GM18507 (cell line): Measurements from ENCODE around the gene LPP.
"Not testable (repeated sequence)": the region's sequence is repeated elsewhere in the genome, so short reads cannot be mapped to it uniquely, and the experiment has no call there.

Experiments used
- DNase-seq: peaks from one replicate; pipeline ENCODE4 v3.0.0; 2011; ENCODE audit warnings: low read depth; ENCODE audit not compliant: insufficient read length; ENCODE audit errors: extremely low spot score
- FAIRE-seq: peaks from 2 replicates; lab custom pipeline; 2011; peaks lifted over from hg19 to GRCh38; lab: Jason Lieb, UNC

The LPP gene

GRCh38 chr3:188605905-188606304, 451.9 kb downstream of the LPP start:
- FAIRE-seq (no peak), DNase-seq (no peak)

- FAIRE-seq: no peak
- DNase-seq: no peak
These were observed 453.9 kb downstream of the LPP start for GRCh38 chr3:188607805-188608315.

- DNase-seq: no peak
- no peak for FAIRE-seq
These were observed 454.4 kb downstream of the LPP start for GRCh38 chr3:188608401-188608800.

DNA sequence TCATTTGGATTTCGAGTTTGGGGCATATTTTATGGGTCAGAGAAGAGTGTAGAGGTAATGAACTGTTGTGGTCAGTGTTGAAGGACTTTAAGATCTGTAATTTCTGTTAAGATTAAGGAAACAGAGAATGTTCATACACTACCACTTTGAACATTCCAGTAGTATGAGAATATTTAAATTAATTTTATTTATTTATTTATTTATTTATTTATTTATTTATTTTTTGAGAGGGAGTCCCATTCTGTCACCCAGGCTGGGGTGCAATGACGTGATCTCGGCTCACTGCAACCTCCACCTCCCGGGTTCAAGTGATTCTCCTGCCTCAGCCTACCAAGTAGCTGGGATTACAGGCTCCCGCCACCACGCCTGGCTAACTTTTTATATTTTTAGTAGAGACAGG, 459.8 kb downstream of the LPP start:
- not testable (repeated sequence) for FAIRE-seq, DNase-seq

GRCh38 chr3:188617270-188617669, 463.3 kb downstream of the LPP start:
- no peak for DNase-seq
- FAIRE-seq: no peak

- no peak for DNase-seq
- FAIRE-seq: no peak
These were observed 464.2 kb downstream of the LPP start for GRCh38 chr3:188617988-188618701.

- no peak for FAIRE-seq
These were observed 466.8 kb downstream of the LPP start for GRCh38 chr3:188620752-188621151.

GRCh38 chr3:188624384-188624783, 470.4 kb downstream of the LPP start:
- DNase-seq: no peak
- no peak for FAIRE-seq

More at GRCh38 chr3:188620752-188621151, 466.8 kb downstream of the LPP start:
- no peak for DNase-seq

DNA sequence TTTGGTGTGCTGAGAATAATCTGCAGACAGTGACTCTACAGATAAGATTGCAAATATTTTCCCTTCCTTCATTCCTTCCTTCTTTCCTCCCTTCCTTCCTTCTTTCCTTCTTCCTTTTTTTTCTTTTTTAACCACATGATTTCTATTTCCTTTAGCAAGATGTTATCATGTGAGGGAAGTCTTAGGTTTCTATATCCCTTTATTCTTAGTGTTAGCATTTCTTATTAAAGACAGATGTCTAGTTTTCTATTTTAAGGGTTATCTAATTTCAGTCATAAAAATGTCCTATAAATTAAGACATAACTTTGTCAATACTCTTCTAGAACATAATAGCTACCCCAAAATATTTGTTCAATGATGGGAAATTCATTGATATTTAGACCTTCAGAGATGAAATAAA, 470.9 kb downstream of the LPP start:
- FAIRE-seq: no peak

DNA sequence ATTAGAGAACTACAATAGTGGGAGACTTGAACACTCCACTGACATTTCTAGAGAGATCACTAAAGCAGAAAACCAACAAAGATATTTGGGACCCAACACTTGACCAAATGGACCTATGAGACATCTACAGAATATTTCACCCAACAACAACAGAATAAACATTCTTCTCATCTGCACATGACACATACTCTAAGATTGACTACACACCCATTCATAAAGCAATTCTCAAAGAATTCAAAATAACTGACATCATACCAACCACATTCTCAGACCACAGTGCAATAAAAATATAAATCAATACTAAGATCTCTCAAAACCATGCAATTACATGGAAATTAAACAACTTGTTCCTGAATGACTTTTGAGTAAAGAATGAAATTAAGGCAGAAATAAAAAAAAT, 473.7 kb downstream of the LPP start:
- DNase-seq: no peak
- no peak for FAIRE-seq

More for the DNA sequence above, 470.9 kb downstream of the LPP start:
- DNase-seq: no peak

DNA sequence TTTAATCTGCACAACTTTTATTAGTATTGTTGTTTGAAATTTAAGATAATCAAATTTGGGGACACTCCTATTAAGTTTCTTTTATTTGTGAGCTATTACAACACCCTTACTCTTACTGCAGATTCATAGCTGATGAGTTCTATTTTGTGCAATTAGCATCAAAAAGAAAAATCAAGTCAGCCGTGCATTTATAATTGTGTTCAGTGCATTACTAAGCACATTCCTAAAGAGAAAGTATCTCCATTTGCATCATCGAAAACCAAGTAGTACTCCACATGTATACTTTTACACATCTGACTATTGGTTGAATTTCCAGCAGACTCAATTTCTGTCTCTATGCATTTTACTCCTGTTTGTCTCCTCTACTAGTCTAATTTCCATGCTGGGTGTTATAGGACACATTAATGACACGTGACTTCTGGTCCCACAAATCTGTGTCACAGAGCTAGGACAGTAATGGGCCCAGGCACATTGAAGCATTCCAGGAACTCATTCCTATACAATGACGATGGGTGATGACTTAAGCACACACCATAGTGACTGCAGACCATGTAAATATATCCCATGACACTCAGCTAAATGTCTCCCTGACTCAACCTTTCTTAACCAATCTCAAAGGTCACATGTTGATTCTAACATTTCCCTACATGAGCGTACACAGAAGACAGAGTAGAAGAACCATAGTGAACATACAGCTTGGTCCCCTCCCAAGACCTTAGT, 477.5 kb downstream of the LPP start:
- no peak for FAIRE-seq
- no peak for DNase-seq

GRCh38 chr3:188633206-188633605, 479.2 kb downstream of the LPP start:
- no peak for DNase-seq
- FAIRE-seq: no peak

GRCh38 chr3:188634285-188634684, 480.3 kb downstream of the LPP start:
- FAIRE-seq: no peak

GRCh38 chr3:188635258-188636042, 481.5 kb downstream of the LPP start:
- no peak for FAIRE-seq
- DNase-seq: no peak

More at GRCh38 chr3:188634285-188634684, 480.3 kb downstream of the LPP start:
- DNase-seq: no peak

GRCh38 chr3:188636292-188636691, 482.3 kb downstream of the LPP start:
- FAIRE-seq, DNase-seq: not testable (repeated sequence)

GRCh38 chr3:188641076-188641475, 487.1 kb downstream of the LPP start:
- DNase-seq: no peak
- no peak for FAIRE-seq

DNA sequence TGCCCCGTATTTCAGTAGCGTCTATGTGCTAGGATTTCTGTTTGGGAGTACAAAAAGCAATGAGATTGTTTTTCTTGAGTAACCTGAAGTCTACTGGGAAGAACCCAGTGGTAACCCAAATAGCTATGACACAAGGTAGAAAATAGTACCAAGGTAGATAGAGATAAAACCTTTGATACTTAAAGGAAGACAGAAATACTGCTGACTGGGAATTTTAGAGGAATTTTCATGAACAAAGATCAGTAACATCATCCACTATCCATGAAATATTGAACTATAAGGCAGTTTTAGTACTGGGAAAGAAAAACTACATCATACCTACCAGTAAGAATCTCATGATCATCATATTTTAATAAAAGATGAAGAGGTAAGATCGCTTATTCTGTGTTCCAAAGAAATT, 489.8 kb downstream of the LPP start:
- DNase-seq (no peak), FAIRE-seq (no peak)

DNA sequence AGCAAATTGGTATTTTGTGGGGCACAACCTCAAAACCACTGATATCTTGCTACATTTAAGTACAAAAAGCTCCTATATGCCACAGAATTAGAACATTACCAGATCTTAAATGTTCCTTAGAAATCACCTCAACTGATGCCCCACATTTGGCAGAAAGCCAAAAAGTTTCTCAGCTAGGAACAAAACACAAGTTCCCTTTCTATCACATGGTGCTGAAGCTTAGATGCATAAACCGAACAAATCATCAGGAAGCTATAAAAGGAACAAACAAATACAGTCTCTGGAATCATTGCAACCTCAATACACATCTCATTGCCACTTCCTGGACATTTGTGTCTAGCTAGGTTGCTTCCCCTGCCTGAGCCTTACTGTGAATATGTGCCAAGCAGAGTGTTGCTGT, 492.6 kb downstream of the LPP start:
- FAIRE-seq: no peak
- DNase-seq: no peak

GRCh38 chr3:188647237-188647636, 493.3 kb downstream of the LPP start:
- DNase-seq (no peak), FAIRE-seq (no peak)

- FAIRE-seq: no peak
- no peak for DNase-seq
These were observed 495.6 kb downstream of the LPP start for GRCh38 chr3:188649521-188649920.
